GM13977 (cell line): ENCODE measurements around the gene FBXL14.

Experiments used
- DNase-seq: peaks from one replicate; pipeline ENCODE4 v3.0.0; 2012; ENCODE audit warnings: low spot score
- in situ Hi-C: fragments of 300-500 bp; cut with MboI; formaldehyde crosslinking; loops from one replicate; pipeline ENCODE4 v1.12.0; 2022; ENCODE audit warnings: low sequenced_read_pairs, low pct_unique_long_range_greater_than_20kb, mixed read lengths, inconsistent platforms; ENCODE audit not compliant: unreplicated experiment
- TF ChIP-seq, protein P1 (sequence below): IDR thresholded peaks from 2 replicates; pipeline ENCODE4 v1.5.1; 2012; ENCODE audit warnings: mild to moderate bottlenecking, control low read depth; ENCODE audit not compliant: insufficient read depth; ENCODE audit errors: extremely low read depth, missing control alignments

FBXL14 gene

GRCh38 chr12:1632702-1633101, 38.3 kb upstream of the FBXL14 start:
- in situ Hi-C loops: no loop called here
- DNase-seq: no peak
- TF ChIP-seq, protein P1, sequence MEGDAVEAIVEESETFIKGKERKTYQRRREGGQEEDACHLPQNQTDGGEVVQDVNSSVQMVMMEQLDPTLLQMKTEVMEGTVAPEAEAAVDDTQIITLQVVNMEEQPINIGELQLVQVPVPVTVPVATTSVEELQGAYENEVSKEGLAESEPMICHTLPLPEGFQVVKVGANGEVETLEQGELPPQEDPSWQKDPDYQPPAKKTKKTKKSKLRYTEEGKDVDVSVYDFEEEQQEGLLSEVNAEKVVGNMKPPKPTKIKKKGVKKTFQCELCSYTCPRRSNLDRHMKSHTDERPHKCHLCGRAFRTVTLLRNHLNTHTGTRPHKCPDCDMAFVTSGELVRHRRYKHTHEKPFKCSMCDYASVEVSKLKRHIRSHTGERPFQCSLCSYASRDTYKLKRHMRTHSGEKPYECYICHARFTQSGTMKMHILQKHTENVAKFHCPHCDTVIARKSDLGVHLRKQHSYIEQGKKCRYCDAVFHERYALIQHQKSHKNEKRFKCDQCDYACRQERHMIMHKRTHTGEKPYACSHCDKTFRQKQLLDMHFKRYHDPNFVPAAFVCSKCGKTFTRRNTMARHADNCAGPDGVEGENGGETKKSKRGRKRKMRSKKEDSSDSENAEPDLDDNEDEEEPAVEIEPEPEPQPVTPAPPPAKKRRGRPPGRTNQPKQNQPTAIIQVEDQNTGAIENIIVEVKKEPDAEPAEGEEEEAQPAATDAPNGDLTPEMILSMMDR: no peak

DNA sequence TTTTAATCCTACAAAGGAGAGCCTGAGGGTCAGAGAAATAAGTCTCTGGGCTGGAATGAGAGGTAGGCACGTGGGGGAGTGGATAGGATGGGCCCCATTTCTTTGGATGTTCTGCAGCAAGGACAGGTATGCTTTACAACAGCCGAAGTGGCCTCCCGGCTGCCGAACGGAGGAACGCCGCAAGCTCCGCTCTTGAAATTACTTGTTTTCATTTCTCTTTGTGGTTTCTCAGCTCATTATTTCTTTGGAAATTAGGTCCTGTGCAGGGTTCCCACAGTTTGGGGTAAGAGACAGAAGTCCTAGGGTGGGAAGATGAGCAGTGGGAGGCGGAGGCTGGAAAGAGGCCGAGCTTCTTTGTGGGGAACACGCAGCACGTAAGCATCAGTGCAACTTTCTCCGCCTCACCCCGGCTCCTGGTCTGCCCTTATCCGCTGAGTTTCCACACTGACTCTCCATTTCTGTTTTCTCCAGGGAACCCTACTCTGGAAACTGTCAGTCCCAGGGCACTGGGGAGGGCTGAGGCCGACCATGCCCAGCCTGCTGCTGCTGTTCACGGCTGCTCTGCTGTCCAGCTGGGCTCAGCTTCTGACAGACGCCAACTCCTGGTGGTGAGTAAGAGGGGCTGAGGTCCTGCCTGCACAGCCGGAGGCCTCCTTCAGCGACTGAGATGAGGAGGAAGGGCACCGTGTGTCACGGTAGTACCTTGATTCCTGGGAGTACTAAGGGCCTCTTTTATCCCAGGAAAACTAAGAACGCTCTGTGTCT, 36.6 kb upstream of the FBXL14 start:
- TF ChIP-seq, protein P1: no peak
- DNase-seq: no peak
- in situ Hi-C loops: no loop called here

DNA sequence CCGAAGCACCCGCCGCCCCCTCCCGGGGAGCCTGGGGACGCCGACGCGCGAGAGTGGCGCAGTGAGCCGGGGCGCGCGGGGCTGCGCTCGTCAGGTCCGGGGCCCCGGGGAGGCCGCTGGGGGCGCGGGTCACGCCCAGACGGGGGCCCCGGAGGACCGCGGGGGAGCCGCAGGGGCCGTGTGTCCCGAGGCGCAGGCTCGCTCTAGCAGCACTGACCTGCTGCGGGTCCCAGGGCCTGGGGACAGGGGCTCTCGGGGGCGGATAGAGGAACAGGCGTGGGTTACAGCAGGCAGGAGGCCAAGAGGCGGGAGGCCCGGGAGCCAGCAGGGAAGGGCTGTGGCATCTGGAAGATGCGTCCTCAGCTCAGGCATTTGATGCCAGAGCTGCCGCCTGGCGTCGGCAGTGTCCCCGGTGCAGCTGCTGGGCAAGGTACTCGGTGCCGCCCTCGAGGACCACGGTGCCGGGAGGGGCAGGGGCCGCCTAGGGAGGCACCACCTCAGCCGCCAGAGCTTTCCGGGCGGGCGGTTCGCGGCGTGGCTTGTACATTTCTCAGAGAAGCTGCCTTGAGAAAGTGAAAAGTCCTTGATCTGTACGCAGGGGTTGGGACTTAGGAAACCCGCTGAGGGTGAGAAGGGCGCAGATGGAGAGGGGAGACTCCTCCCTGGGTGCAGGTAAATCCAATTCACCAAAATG, 35.9 kb upstream of the FBXL14 start:
- TF ChIP-seq, protein P1: peak; percentile 26
- in situ Hi-C loops: no loop called here
- peak; percentile 52 for DNase-seq

- TF ChIP-seq, protein P1: peak; percentile 18
- peak; percentile 65 for DNase-seq
- in situ Hi-C loops: no loop called here
Observed at GRCh38 chr12:1629338-1630132, 35.2 kb upstream of the FBXL14 start.

GRCh38 chr12:1628666-1629337, 34.4 kb upstream of the FBXL14 start, which contains the start of gene WNT5B:
TSS of gene WNT5B (plus strand) at chr12:1629231. CDS start at chr12:1631355, 2,124 bp downstream.
- in situ Hi-C loops: no loop called here
- DNase-seq: no peak
- TF ChIP-seq, protein P1: no peak

DNA sequence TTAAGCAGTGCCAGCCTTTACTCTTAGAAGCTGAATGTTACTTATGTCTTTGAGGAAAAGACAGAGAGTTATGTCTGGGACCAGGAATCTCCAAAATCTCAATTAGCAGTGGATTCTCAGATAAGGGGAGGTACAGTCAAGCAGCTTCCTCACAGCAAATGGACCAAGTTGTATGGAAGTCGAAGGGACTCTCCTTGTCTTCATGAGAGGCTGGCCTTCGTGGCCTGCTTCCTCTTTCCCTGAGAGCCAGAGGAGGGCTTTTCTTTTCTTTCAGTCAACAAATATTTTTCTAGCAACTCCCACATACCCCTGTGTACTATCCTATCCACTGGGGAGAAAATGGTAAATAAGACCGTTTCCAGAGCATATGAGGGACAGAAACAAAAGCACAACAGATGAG, 28.0 kb upstream of the FBXL14 start:
- DNase-seq: no peak
- TF ChIP-seq, protein P1: no peak
- in situ Hi-C loops: no loop called here
